Neuronal stem cell (in vitro differentiated cells): ENCODE data around the gene KCNAB3.

Experiments used
- DNase-seq: peaks from one replicate; pipeline ENCODE4 v3.0.0-alpha.2; 2013; ENCODE audit warnings: low spot score
- H2AFZ ChIP-seq: one replicate; pipeline ENCODE4 v1.6.1; 2013; ENCODE audit warnings: mild to moderate bottlenecking, low read length, inconsistent platforms
- H2AK5ac ChIP-seq: 2 replicates; pipeline ENCODE4 v1.6.1; 2013; ENCODE audit warnings: low read depth, mild to moderate bottlenecking, inconsistent platforms, low read length, moderate library complexity, mixed read lengths
- H2BK120ac ChIP-seq: 2 replicates; pipeline ENCODE4 v1.6.1; 2013; ENCODE audit warnings: low read depth, mild to moderate bottlenecking, inconsistent platforms, low read length, moderate library complexity, mixed read lengths
- H2BK12ac ChIP-seq: one replicate; pipeline ENCODE4 v1.6.1; 2013; ENCODE audit warnings: low read length, inconsistent platforms
- H2BK15ac ChIP-seq: 2 replicates; pipeline ENCODE4 v1.6.1; 2013; ENCODE audit warnings: mild to moderate bottlenecking, low read length, inconsistent platforms, mixed read lengths
- H2BK5ac ChIP-seq: one replicate; pipeline ENCODE4 v1.6.1; 2013; ENCODE audit warnings: inconsistent platforms, mild to moderate bottlenecking, low read length, moderate library complexity
- H3K14ac ChIP-seq: one replicate; pipeline ENCODE4 v1.6.1; 2013; ENCODE audit warnings: low read length, inconsistent platforms
- H3K18ac ChIP-seq: 2 replicates; pipeline ENCODE4 v1.6.1; 2013; ENCODE audit warnings: low read length, inconsistent platforms
- H3K23ac ChIP-seq: 2 replicates; pipeline ENCODE4 v1.6.1; 2013; ENCODE audit warnings: low read depth, mild to moderate bottlenecking, mixed read lengths, low read length, inconsistent platforms; ENCODE audit not compliant: poor library complexity
- H3K27ac ChIP-seq: replicated peaks from 3 replicates; pipeline ENCODE4 v1.5.1; 2013; ENCODE audit warnings: low read length, inconsistent platforms
- H3K27me3 ChIP-seq, 3 experiments: 2 replicates each; pipeline ENCODE4 v1.6.1; 2013; ENCODE audit warnings: low read length in 3 of 3, mild to moderate bottlenecking in 2 of 3, inconsistent platforms in 1 of 3, low read depth in 1 of 3, mixed read lengths in 1 of 3, moderate library complexity in 1 of 3; ENCODE audit not compliant: control insufficient read depth in 3 of 3, insufficient read depth in 3 of 3
- H3K36me3 ChIP-seq, 2 donors: replicated peaks in 1 of 2; 2 replicates each; pipeline ENCODE4 v1.6.1; 2013; ENCODE audit warnings: low read length in 2 of 2; ENCODE audit not compliant: control insufficient read depth in 2 of 2, insufficient read depth in 2 of 2
- H3K4ac ChIP-seq: 2 replicates; pipeline ENCODE4 v1.6.1; 2013; ENCODE audit warnings: inconsistent platforms, mild to moderate bottlenecking, low read length, moderate library complexity
- H3K4me1 ChIP-seq, 2 donors: 1 replicate in 1 of 2; 2 replicates in 1 of 2; pipeline ENCODE4 v1.6.1; 2013; ENCODE audit warnings: low read length in 2 of 2, low read depth in 1 of 2; ENCODE audit not compliant: control insufficient read depth in 2 of 2, insufficient read depth in 1 of 2
- H3K4me2 ChIP-seq: one replicate; pipeline ENCODE4 v1.6.1; 2013; ENCODE audit warnings: mild to moderate bottlenecking, low read length, inconsistent platforms; ENCODE audit not compliant: insufficient read depth, poor library complexity, severe bottlenecking
- H3K4me3 ChIP-seq, 2 donors: 2 replicates each; pipeline ENCODE4 v1.5.1; 2013; ENCODE audit warnings: low read length in 2 of 2, mild to moderate bottlenecking in 2 of 2, inconsistent platforms in 1 of 2, moderate library complexity in 1 of 2
- H3K79me1 ChIP-seq: one replicate; pipeline ENCODE4 v1.6.1; 2013; ENCODE audit warnings: low read depth, mild to moderate bottlenecking, inconsistent platforms, low read length, moderate library complexity
- H3K9ac ChIP-seq: one replicate; pipeline ENCODE4 v1.6.1; 2013; ENCODE audit warnings: mild to moderate bottlenecking, low read depth, low read length, inconsistent platforms; ENCODE audit not compliant: poor library complexity
- H3K9me3 ChIP-seq, 2 donors: replicated peaks in 1 of 2; 2 replicates each; pipeline versions ENCODE3 to v1.6.1; 2013; ENCODE audit warnings: low read length in 2 of 2, mild to moderate bottlenecking in 2 of 2, inconsistent platforms in 1 of 2, low read depth in 1 of 2, mixed read lengths in 1 of 2, moderate library complexity in 1 of 2; ENCODE audit not compliant: control insufficient read depth in 2 of 2, insufficient read depth in 1 of 2
- H4K8ac ChIP-seq: one replicate; pipeline ENCODE4 v1.6.1; 2013; ENCODE audit warnings: low read depth, mild to moderate bottlenecking, inconsistent platforms, low read length, moderate library complexity
- H4K91ac ChIP-seq: one replicate; pipeline ENCODE4 v1.6.1; 2013; ENCODE audit warnings: low read length, low read depth, mild to moderate bottlenecking, inconsistent platforms; ENCODE audit not compliant: poor library complexity
- WGBS, 2 donors: extraction: QIAGEN DNeasy Blood & Tissue Kit; methylation state at CpG; one replicate each; pipeline ENCODE4 v1.1.7; 2013; ENCODE audit warnings: missing lambda C conversion rate in 2 of 2, mixed read lengths in 1 of 2; ENCODE audit not compliant: insufficient read length in 2 of 2, insufficient replicate concordance in 1 of 2; ENCODE audit errors: extremely low coverage in 2 of 2; 5-methylcytosine and 5-hydroxymethylcytosine counted together

KCNAB3 gene

GRCh38 chr17:7911116-7911515 lies 18.5 kb downstream of the KCNAB3 start:
- H3K9ac ChIP-seq: no peak overlapping the region
- no peak overlapping the region for H4K91ac ChIP-seq
- no peak overlapping the region for H4K8ac ChIP-seq
- H3K4me3 ChIP-seq: no peak overlapping the region
- peaks cover 0 to under 1% (median 0%) of the 10 kb centered on the region in 3 experiments for H3K27me3 ChIP-seq
- no peak overlapping the region for H3K23ac ChIP-seq
- no peaks in the 10 kb centered on the region for H3K79me1 ChIP-seq
- H3K18ac ChIP-seq: no peak overlapping the region
- no peak overlapping the region for H2AFZ ChIP-seq
- no peak overlapping the region for H2BK120ac ChIP-seq
- H3K36me3 ChIP-seq: peaks cover 11 to 65% of the 10 kb centered on the region in 2 donors
- no peak for DNase-seq
- no peak overlapping the region for H3K4me2 ChIP-seq
- H3K4me1 ChIP-seq: peaks cover 6 to 7% of the 10 kb centered on the region in 2 donors
- WGBS, 2 donors: no CpG with 5 or more reads among the region's 9 CpGs
- H2BK12ac ChIP-seq: no peak overlapping the region
- H3K14ac ChIP-seq: no peak overlapping the region
- no peak overlapping the region for H2AK5ac ChIP-seq
- H3K4ac ChIP-seq: no peak overlapping the region
- H3K9me3 ChIP-seq: no peaks in the 10 kb centered on the region
- peak overlapping the region; percentile 71 for H2BK5ac ChIP-seq
- H3K27ac ChIP-seq: no peak overlapping the region
- H2BK15ac ChIP-seq: no peak overlapping the region

- Histone ChIP-seq H3K14ac (no peak overlapping the region), H3K36me3 (peaks cover 11 to 69% of the 10 kb centered on the region in 2 donors), H2BK5ac (no peak overlapping the region), H2AK5ac (no peak overlapping the region), H3K9ac (no peak overlapping the region), H2BK15ac (no peak overlapping the region), H2AFZ (no peak overlapping the region), H2BK12ac (no peak overlapping the region), H3K9me3 (no peaks in the 10 kb centered on the region), H3K27ac (no peak overlapping the region), H2BK120ac (no peak overlapping the region), H4K8ac (no peak overlapping the region), H3K4ac (no peak overlapping the region), H3K27me3 (no peaks in the 10 kb centered on the region), H3K79me1 (no peaks in the 10 kb centered on the region), H3K18ac (no peak overlapping the region), H3K4me2 (no peak overlapping the region), H3K4me1 (peaks cover 6 to 7% of the 10 kb centered on the region in 2 donors), H4K91ac (no peak overlapping the region), H3K23ac (no peak overlapping the region), H3K4me3 (no peak overlapping the region)
- no peak for DNase-seq
- no CpG with 5 or more reads among the region's 13 CpGs for WGBS, 2 donors
These were observed 18.9 kb downstream of the KCNAB3 start for GRCh38 chr17:7910711-7911110.

- Histone ChIP-seq H3K23ac (peak overlapping the region; percentile 61), H3K4ac (no peak overlapping the region), H3K27ac (no peak overlapping the region), H4K8ac (no peak overlapping the region), H3K4me3 (no peak overlapping the region), H2AFZ (no peak overlapping the region), H3K9me3 (no peaks in the 10 kb centered on the region), H3K18ac (no peak overlapping the region), H3K27me3 (no peaks in the 10 kb centered on the region), H3K9ac (no peak overlapping the region), H3K14ac (no peak overlapping the region), H3K36me3 (peaks cover 11 to 74% of the 10 kb centered on the region in 2 donors), H2BK120ac (no peak overlapping the region), H2BK12ac (no peak overlapping the region), H3K4me2 (no peak overlapping the region), H2BK15ac (no peak overlapping the region), H2BK5ac (no peak overlapping the region), H2AK5ac (no peak overlapping the region), H4K91ac (no peak overlapping the region), H3K79me1 (no peaks in the 10 kb centered on the region), H3K4me1 (peaks cover 5% of the 10 kb centered on the region in 2 donors)
- WGBS, 2 donors: no CpG with 5 or more reads among the region's 15 CpGs
- no peak for DNase-seq
These were observed 19.4 kb downstream of the KCNAB3 start for GRCh38 chr17:7910281-7910680.

GRCh38 chr17:7909089-7909488 lies 20.6 kb downstream of the KCNAB3 start:
- Histone ChIP-seq H3K4me1 (peaks cover 0 to 1% of the 10 kb centered on the region in 2 donors), H3K79me1 (no peaks in the 10 kb centered on the region), H3K4ac (no peak overlapping the region), H3K14ac (no peak overlapping the region), H3K9ac (no peak overlapping the region), H3K18ac (no peak overlapping the region), H4K91ac (no peak overlapping the region), H3K23ac (no peak overlapping the region), H2BK120ac (no peak overlapping the region), H2BK12ac (no peak overlapping the region), H3K27ac (no peak overlapping the region), H3K4me2 (no peak overlapping the region), H3K27me3 (no peaks in the 10 kb centered on the region), H3K36me3 (peaks cover 18 to 86% of the 10 kb centered on the region in 2 donors), H2BK5ac (no peak overlapping the region), H4K8ac (no peak overlapping the region), H2AFZ (no peak overlapping the region), H2AK5ac (no peak overlapping the region), H3K4me3 (no peak overlapping the region), H2BK15ac (no peak overlapping the region), H3K9me3 (no peaks in the 10 kb centered on the region)
- no CpG with 5 or more reads among the region's 29 CpGs for WGBS, 2 donors
- DNase-seq: no peak
